Activated CD4-positive, alpha-beta T cell treated with anti-CD3 and anti-CD28 coated beads, Interleukin-2, amount 10 ng/mL, durations not matched to agents 7 days and 5 days (primary cell): ENCODE results near the gene UPK2. TPM values are rescaled to one million over a fixed set of nuclear protein-coding genes. Genes with fewer than 3 reads are reported as not detected.
"Not testable (repeated sequence)": the region's sequence is repeated elsewhere in the genome, so short reads cannot be mapped to it uniquely, and the experiment has no call there.

Experiments used
- CTCF ChIA-PET: fragments of 350-600 bp; sonication (Branson Sonifier 250); formaldehyde crosslinking; loops from one replicate; lab custom pipeline; 2021; ENCODE audit warnings: antibody characterized with exemption; lab: Charles Lee
- POLR2A ChIA-PET: fragments of 350-600 bp; sonication (Branson Sonifier 250); formaldehyde crosslinking; loops from one replicate; lab custom pipeline; 2021; ENCODE audit warnings: antibody characterized with exemption; lab: Charles Lee
- DNase-seq: peaks from one replicate; pipeline ENCODE4 v3.0.0-alpha.2; 2020
- H3K27ac Mint-ChIP-seq: one replicate; pipeline ENCODE4 v1.8.0; 2021; ENCODE audit warnings: mild to moderate bottlenecking, moderate library complexity, mixed read lengths
- H3K27me3 Mint-ChIP-seq: one replicate; pipeline ENCODE4 v1.8.0; 2021; ENCODE audit warnings: mixed read lengths
- H3K36me3 Mint-ChIP-seq: one replicate; pipeline ENCODE4 v1.8.0; 2021; ENCODE audit warnings: low read depth, mixed read lengths
- H3K4me1 Mint-ChIP-seq: one replicate; pipeline ENCODE4 v1.8.0; 2021; ENCODE audit warnings: mixed read lengths
- H3K4me3 Mint-ChIP-seq: one replicate; pipeline ENCODE4 v1.8.0; 2021; ENCODE audit warnings: mild to moderate bottlenecking, moderate library complexity, mixed read lengths
- H3K9me3 Mint-ChIP-seq: one replicate; pipeline ENCODE4 v1.8.0; 2021; ENCODE audit warnings: mixed read lengths
- total RNA-seq, 2 experiments: library from RNA; stranded (reverse); gene quantifications; one replicate each; pipeline ENCODE4 v1.2.3, GENCODE V29; 2021

The UPK2 gene
- total RNA-seq, 2 experiments from 2014 or later, result 0.60 TPM; not detected in 1

- peaks cover 6% of the 10 kb centered on the region for H3K27me3 Mint-ChIP-seq
- POLR2A ChIA-PET, result no interaction called here
Observed at GRCh38 chr11:118956847-118957469, 860 bp downstream of the UPK2 start.

GRCh38 chr11:118957549-118957948, 1.5 kb downstream of the UPK2 start:
- Mint-ChIP-seq H3K4me3 (no peak overlapping the region), H3K27me3 (peaks cover 6% of the 10 kb centered on the region), H3K9me3 (no peaks in the 10 kb centered on the region), H3K4me1 (peaks cover 4% of the 10 kb centered on the region), H3K36me3 (no peaks in the 10 kb centered on the region), H3K27ac (no peak overlapping the region)
- no peak for DNase-seq
- ChIA-PET CTCF (interaction anchor here (0.6 to 3.5 kb wide), 10 partner anchors 9 to 322 kb away, joined by 3 to 23 read pairs (median 8); no protein-coding TSS in a partner anchor), POLR2A (no interaction called here)

More at GRCh38 chr11:118956847-118957469, 860 bp downstream of the UPK2 start:
- no peak overlapping the region for H3K4me3 Mint-ChIP-seq
- CTCF ChIA-PET, result interaction anchor here (0.6 to 3.5 kb wide), 18 partner anchors 10 to 321 kb away, joined by 3 to 23 read pairs (median 4); no protein-coding TSS in a partner anchor
- H3K4me1 Mint-ChIP-seq, result peaks cover 4% of the 10 kb centered on the region
- DNase-seq, result no peak
- H3K36me3 Mint-ChIP-seq, result no peaks in the 10 kb centered on the region
- no peaks in the 10 kb centered on the region for H3K9me3 Mint-ChIP-seq
- no peak overlapping the region for H3K27ac Mint-ChIP-seq

DNA sequence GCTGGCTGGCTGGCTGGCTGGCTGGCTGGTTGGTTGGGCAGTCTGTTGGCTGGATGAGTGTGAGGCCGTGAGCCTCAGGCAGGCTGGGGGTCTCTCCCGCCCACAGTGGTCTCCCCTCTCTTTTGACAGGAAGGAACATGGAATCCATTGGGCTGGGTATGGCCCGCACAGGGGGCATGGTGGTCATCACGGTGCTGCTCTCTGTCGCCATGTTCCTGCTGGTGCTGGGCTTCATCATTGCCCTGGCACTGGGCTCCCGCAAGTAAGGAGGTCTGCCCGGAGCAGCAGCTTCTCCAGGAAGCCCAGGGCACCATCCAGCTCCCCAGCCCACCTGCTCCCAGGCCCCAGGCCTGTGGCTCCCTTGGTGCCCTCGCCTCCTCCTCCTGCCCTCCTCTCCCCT, 1.9 kb downstream of the UPK2 start:
- Mint-ChIP-seq H3K4me1 (peaks cover 4% of the 10 kb centered on the region), H3K9me3 (no peaks in the 10 kb centered on the region), H3K36me3 (no peaks in the 10 kb centered on the region), H3K27ac (no peak overlapping the region), H3K4me3 (no peak overlapping the region), H3K27me3 (peaks cover 5% of the 10 kb centered on the region)
- ChIA-PET CTCF (interaction anchor here (0.6 to 3.5 kb wide), 7 partner anchors 14 to 322 kb away, joined by 3 to 23 read pairs (median 8); no protein-coding TSS in a partner anchor), POLR2A (no interaction called here)
- no peak for DNase-seq

DNA sequence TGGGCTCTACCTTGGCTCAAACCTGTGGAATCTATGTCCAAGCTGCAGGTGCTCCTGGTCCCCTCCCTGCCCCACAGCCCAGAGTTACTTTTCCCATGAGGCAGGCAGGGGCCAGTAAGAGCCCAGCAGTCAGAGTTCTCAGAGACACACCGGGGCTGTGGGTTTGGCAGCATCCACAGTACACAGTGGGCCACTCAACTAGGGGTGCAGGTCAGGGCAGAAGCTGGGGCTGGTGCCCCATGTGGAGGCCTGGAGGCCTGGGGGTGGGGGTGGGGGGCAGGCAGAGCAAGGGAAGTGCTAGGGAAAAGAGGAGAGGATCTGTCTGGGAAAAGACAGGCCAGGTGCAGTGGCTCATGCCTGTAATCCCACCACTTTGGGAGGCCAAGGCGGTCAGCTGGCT, 2.5 kb downstream of the UPK2 start:
- DNase-seq, result no peak
- Mint-ChIP-seq H3K4me1 (peaks cover 4% of the 10 kb centered on the region), H3K36me3 (no peaks in the 10 kb centered on the region), H3K9me3 (no peaks in the 10 kb centered on the region), H3K27me3 (peaks cover 4% of the 10 kb centered on the region), H3K27ac (no peak overlapping the region), H3K4me3 (no peak overlapping the region)
- ChIA-PET CTCF (interaction anchor here (0.8 to 2.5 kb wide), 3 partner anchors 29 to 269 kb away, joined by 3 to 12 read pairs (median 5); no protein-coding TSS in a partner anchor), POLR2A (no interaction called here)

DNA sequence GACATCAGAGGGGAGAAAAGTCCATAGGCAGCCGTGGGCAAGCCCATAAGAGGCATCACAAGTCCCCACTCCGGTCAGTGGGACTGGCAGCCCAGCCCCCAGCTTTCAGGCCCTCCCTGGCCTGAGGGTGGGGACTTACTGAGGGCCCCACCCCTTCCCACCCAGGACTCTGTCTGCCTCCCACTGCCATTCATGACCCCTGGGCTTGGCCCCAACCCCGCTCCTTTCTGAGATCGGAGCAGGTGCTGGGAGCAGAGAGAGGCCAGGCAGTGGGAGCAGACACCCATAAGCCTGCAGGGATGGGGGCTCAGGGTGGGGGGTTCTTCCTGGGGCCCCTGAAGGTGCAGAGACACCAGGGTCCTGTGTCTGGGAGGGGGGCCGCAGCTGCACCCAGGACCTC, 5.1 kb downstream of the UPK2 start:
- CTCF ChIA-PET, result interaction anchor here (0.9 to 1.5 kb wide), 4 partner anchors 17 to 272 kb away, joined by 3 to 5 read pairs (median 4); no protein-coding TSS in a partner anchor
- Mint-ChIP-seq H3K9me3 (no peaks in the 10 kb centered on the region), H3K4me3 (no peak overlapping the region), H3K27me3 (no peaks in the 10 kb centered on the region), H3K4me1 (peaks cover 4% of the 10 kb centered on the region), H3K36me3 (no peaks in the 10 kb centered on the region), H3K27ac (no peak overlapping the region)
- POLR2A ChIA-PET, result no interaction called here
- no peak for DNase-seq

GRCh38 chr11:118961591-118961990, 5.5 kb downstream of the UPK2 start:
- Mint-ChIP-seq H3K27me3 (no peaks in the 10 kb centered on the region), H3K36me3 (no peaks in the 10 kb centered on the region), H3K4me3 (no peak overlapping the region), H3K4me1 (no peaks in the 10 kb centered on the region), H3K9me3 (no peaks in the 10 kb centered on the region), H3K27ac (no peak overlapping the region)
- ChIA-PET CTCF (interaction anchor here (0.9 to 1.5 kb wide), 3 partner anchors 18 to 272 kb away, joined by 3 to 5 read pairs (median 3); no protein-coding TSS in a partner anchor), POLR2A (no interaction called here)
- no peak for DNase-seq

DNA sequence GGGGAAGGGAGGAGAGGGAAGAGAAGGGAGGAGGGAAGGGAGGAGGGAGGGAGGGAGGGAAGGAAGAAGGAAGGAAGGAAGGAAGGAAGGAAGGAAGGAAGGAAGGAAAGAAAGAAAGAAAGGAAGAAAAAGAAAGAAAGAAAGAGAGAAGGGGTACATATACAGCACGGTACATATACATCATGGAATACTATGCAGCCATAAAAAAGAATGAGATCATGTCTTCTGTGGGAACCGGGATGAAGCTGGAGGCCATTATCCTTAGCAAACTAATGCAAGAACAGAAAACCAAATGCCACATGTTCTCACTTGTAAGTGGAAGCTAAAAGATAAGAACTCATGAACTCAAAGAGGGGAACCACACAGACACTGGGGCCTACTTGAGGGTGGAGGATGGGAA, 13.4 kb downstream of the UPK2 start:
- H3K27ac Mint-ChIP-seq, H3K9me3 Mint-ChIP-seq, POLR2A ChIA-PET, H3K36me3 Mint-ChIP-seq, H3K4me1 Mint-ChIP-seq, H3K4me3 Mint-ChIP-seq, DNase-seq: not testable (repeated sequence)
- CTCF ChIA-PET, result interaction anchor here (0.6 kb wide), 1 partner anchor 254 kb away, joined by 3 read pairs; no protein-coding TSS in a partner anchor
- H3K27me3 Mint-ChIP-seq, result peaks cover 11% of the 10 kb centered on the region

DNA sequence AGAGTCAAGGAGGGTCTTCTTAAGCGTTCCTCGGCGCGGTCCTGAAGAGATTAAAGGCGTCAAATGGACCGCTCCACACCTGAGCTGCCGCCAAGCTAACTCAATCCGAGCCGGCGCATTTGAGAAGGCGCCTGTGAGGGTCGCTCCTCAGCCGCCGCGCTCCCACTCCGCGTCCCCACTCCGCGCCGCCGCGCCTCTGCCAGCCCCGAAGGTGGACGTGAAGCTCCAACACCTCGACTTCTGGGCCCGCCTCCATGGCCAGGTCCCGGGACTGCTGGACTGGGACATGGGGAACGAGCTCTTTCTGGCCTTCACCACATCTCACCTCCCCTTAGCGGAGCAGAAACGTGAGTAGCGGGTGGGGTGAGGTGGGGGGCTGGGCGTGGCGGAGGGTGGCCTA, 15.5 kb downstream of the UPK2 start, which contains the start of gene FOXR1:
FOXR1 (plus strand) TSS at position 116 of the 400 bp plus-strand sequence; CDS start at position 287, 171 bp downstream.
- Mint-ChIP-seq H3K4me1 (no peaks in the 10 kb centered on the region), H3K27me3 (peaks cover 25% of the 10 kb centered on the region), H3K4me3 (no peak within 1 kb of the TSS), H3K9me3 (no peaks in the 10 kb centered on the region), H3K36me3 (no peaks in the 10 kb centered on the region), H3K27ac (no peak within 1 kb of the TSS)
- POLR2A ChIA-PET, result no interaction called here
- CTCF ChIA-PET, result interaction anchor here (0.6 to 0.7 kb wide), 2 partner anchors 11 to 19 kb away, joined by 3 read pairs; no protein-coding TSS in a partner anchor
- DNase-seq, result no peak

DNA sequence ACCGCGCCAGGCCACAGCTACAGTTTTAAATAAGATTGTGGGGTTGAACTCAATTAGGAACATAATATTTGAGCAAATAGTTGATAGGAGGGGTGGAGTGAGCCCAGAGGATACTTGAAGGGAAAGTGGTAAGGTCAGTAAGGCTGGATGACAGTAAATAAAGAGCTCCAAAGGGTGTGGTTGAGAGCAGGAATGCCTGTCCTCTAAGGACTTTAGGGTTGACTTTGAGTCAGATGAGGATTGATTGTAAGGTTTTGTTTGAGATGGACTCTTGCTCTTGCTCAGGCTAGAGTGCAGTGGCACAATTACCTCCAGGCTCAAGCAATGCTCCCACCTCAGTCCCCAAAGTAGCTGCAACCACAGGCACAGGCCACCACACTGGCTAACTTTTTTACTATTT, 17.9 kb downstream of the UPK2 start:
- peaks cover 25% of the 10 kb centered on the region for H3K27me3 Mint-ChIP-seq
- no peaks in the 10 kb centered on the region for H3K4me1 Mint-ChIP-seq
- H3K4me3 Mint-ChIP-seq, result no peak overlapping the region
- no peaks in the 10 kb centered on the region for H3K9me3 Mint-ChIP-seq
- no peak overlapping the region for H3K27ac Mint-ChIP-seq
- no peak for DNase-seq
- ChIA-PET CTCF (interaction anchor here (0.9 kb wide), 1 partner anchor 31 kb away, joined by 3 read pairs; no protein-coding TSS in a partner anchor), POLR2A (no interaction called here)
- no peaks in the 10 kb centered on the region for H3K36me3 Mint-ChIP-seq

DNA sequence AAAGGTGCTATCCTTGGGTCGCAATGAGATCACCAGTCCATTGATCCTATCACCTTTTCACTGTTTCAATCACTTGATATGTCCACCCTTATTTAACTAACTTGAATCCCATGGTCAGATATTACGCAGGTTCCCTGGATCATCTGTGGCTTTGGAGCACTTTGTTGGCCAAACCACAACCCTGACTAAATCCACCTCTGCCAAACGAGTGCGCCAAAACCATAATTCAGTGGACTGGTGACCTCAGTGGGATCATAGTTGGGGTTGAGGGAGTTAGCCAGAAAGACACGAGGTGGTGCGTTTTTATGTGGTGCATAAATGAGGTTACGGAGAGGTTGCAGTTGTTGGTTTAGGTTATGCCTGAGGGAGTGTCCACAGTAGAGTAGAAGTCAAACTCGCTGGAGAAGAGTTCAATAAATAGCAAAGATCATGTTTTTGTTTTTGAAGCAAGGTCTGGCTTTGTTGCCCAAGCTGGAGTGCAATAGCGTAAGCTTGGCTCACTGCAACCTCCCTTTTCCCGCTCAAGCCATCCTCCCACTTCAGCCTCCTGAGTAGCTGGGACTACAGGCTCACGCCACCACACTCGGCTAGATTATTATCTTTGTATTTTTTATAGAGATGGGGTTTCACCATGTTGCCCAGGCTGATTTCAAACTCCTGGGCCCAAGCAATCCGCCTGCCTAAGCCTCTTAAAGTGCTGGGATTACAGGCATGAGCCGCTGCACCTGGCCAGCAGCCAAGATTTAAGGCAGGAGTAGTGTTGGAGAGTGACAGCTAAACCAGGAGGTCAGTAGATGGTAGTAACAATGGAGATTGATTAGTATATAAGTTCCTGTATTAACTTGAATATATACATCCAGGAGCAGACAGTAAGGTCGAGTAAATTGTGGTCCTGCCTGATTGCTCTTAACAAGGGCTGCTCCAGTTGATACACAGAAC, 19.9 kb downstream of the UPK2 start:
- H3K9me3 Mint-ChIP-seq, result no peaks in the 10 kb centered on the region
- CTCF ChIA-PET, result no interaction called here
- POLR2A ChIA-PET, result interaction anchor here (0.5 kb wide), 1 partner anchor 8 kb away, joined by 7 read pairs; no protein-coding TSS in a partner anchor

DNA sequence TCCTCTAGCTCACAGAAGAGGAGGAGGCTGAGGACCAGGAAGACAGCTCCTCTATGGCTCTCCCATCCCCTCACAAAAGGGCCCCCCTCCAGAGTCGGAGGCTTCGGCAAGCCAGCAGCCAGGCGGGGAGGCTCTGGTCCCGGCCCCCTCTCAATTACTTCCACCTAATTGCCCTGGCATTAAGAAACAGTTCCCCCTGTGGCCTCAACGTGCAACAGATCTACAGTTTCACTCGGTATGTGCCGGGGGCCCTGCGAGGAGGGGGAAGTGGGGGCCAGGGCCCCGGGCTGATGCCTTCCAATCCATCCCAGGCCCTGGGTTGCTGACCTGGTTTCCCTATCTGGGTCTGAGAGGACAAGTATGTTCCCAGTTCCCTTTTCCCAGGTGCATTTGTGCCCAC, 23.3 kb downstream of the UPK2 start:
- H3K9me3 Mint-ChIP-seq, result no peaks in the 10 kb centered on the region
- ChIA-PET CTCF (no interaction called here), POLR2A (no interaction called here)
- peaks cover 14% of the 10 kb centered on the region for H3K27me3 Mint-ChIP-seq
- H3K4me1 Mint-ChIP-seq, result no peaks in the 10 kb centered on the region
- no peak overlapping the region for H3K4me3 Mint-ChIP-seq
- no peak for DNase-seq
- H3K36me3 Mint-ChIP-seq, result no peaks in the 10 kb centered on the region
- H3K27ac Mint-ChIP-seq, result no peak overlapping the region

More for the DNA sequence above, 19.9 kb downstream of the UPK2 start:
- Mint-ChIP-seq H3K27ac (no peak overlapping the region), H3K4me1 (no peaks in the 10 kb centered on the region), H3K36me3 (no peaks in the 10 kb centered on the region), H3K27me3 (peaks cover 23% of the 10 kb centered on the region), H3K4me3 (no peak overlapping the region)
- DNase-seq, result no peak

DNA sequence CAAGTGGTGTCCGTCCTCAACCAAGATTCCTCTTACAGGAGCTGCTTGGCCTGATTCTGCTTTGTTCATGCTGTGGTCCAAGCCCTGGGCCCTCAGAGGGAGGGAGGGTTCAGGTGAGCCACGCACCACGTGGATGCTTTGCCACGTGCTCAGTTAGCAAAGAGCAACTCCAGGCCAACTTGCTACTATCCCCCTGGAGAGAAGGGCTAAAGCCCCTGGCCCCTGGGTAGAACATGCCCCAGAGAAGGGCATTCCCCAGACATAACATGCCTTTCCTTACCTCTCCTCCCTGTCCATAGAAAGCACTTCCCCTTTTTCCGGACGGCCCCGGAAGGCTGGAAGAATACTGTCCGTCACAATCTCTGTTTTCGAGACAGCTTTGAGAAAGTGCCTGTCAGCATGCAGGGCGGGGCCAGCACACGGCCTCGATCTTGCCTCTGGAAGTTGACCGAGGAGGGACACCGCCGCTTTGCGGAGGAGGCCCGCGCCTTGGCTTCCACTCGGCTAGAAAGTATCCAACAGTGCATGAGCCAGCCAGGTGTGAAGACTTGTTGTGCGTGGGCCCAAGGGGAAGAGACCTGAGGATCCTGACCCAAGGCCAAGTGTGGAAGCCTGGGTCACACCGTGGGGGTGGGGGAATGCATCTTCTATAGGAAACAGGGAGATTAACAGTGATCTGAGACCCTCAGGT, 24.2 kb downstream of the UPK2 start:
- Mint-ChIP-seq H3K4me3 (no peak overlapping the region), H3K36me3 (no peaks in the 10 kb centered on the region), H3K4me1 (no peaks in the 10 kb centered on the region), H3K27me3 (peaks cover 8% of the 10 kb centered on the region), H3K9me3 (no peaks in the 10 kb centered on the region), H3K27ac (no peak overlapping the region)
- CTCF ChIA-PET, result interaction anchor here (1.0 kb wide), 1 partner anchor 36 kb away, joined by 3 read pairs; no protein-coding TSS in a partner anchor
- no peak for DNase-seq
- POLR2A ChIA-PET, result no interaction called here
